Left lung (tissue), 10 donors: ENCODE results near the gene VWA2. TPM values are rescaled to one million over a fixed set of nuclear protein-coding genes. Genes with fewer than 3 reads are reported as not detected.

Experiments
- ATAC-seq: fragments of 200-7000 bp; cut with Tn5 transposase; one replicate; pipeline ENCODE4 v1.9.1; 2020; ENCODE audit warnings: moderate library complexity
- DNase-seq, 4 donors: peaks; one replicate each; pipeline ENCODE4 v3.0.0-alpha.2; 2013 to 2020
- H3K27ac ChIP-seq, 2 donors: fragments of 200-600 bp; sonication (generic) in 1 of 2; one replicate each; pipeline versions ENCODE4 v1.5.0 to v1.8.0; 2020 to 2021
- H3K27me3 ChIP-seq, 2 donors: fragments of 200-600 bp; sonication (generic) in 1 of 2; one replicate each; pipeline versions ENCODE4 v1.5.0 to v1.8.0; 2020 to 2021
- H3K36me3 ChIP-seq, 2 donors: fragments of 200-600 bp; sonication (generic) in 1 of 2; one replicate each; pipeline versions ENCODE4 v1.5.0 to v1.8.0; 2020 to 2021
- H3K4me1 ChIP-seq, 2 donors: fragments of 200-600 bp; one replicate each; pipeline ENCODE4 v1.8.0; 2021
- H3K4me3 ChIP-seq, 2 donors: fragments of 200-600 bp; sonication (generic) in 1 of 2; one replicate each; pipeline versions ENCODE4 v1.5.0 to v1.8.0; 2020 to 2021; ENCODE audit warnings: mild to moderate bottlenecking in 1 of 2
- H3K9me3 ChIP-seq, 2 donors: fragments of 200-600 bp; sonication (generic) in 1 of 2; one replicate each; pipeline versions ENCODE4 v1.5.0 to v1.8.0; 2020 to 2021
- intact Hi-C, 2 donors: fragments of 100-400 bp; cut with DNase I; formaldehyde crosslinking; loops; one replicate each; pipeline versions ENCODE4 v1.11.2 to v1.14.2; 2022
- polyA plus RNA-seq, 6 donors: library from polyadenylated mRNA; unstranded; fragments of 120-200 nt; gene quantifications; one replicate each; pipeline ENCODE4 v1.2.1, GENCODE V29; 2013; ENCODE audit not compliant: insufficient read length in 6 of 6
- total RNA-seq, 2 donors: library from RNA; stranded (reverse); fragmentation: NEBNext Ultra II Directional; extraction: Animal tissue kit (Norgen Biotek cat#: 25700); gene quantifications; one replicate each; pipeline ENCODE4 v1.2.1, GENCODE V29; 2021
- TF ChIP-seq, protein P1 (sequence below), 2 donors: fragments of 200-600 bp; sonication (generic) in 1 of 2; IDR thresholded peaks; one replicate each; pipeline versions ENCODE4 v1.5.0 to v1.8.0; 2021; ENCODE audit warnings: antibody characterized with exemption in 2 of 2
- donor health status: DM: no; HTN: yes; CAD: no.
- donor health status: DM: no; HTN: no; CAD: no.

The VWA2 gene
- total and polyA plus RNA-seq, 8 donors, result 9.5 to 31.4 (median 27.6) TPM

DNA sequence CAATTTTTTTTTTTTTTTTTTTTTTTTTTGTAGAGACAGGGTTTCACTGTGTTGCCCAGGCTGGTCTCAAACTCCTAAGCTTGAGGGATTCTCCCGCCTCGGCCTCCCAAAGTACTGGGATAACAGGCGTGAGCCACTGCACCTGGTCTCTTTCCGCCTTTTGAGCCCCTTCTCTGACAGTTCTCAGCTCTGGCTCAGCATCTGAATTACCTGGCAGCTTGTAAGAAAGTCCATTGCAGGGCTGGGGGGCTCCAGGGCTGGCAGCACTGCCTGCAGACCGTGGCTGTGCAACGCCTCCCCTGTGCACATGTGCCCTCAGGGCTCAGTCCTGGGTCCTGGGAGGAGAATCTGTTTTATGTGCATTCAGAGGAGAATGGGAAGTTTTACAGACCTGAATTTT is 37.6 kb downstream of the VWA2 start:
- H3K27me3 ChIP-seq, result no peaks in the 10 kb centered on the region
- no peaks in the 10 kb centered on the region for H3K36me3 ChIP-seq
- no peak overlapping the region for H3K27ac ChIP-seq
- H3K9me3 ChIP-seq, result no peaks in the 10 kb centered on the region
- H3K4me3 ChIP-seq, result no peak overlapping the region
- TF ChIP-seq, protein P1, sequence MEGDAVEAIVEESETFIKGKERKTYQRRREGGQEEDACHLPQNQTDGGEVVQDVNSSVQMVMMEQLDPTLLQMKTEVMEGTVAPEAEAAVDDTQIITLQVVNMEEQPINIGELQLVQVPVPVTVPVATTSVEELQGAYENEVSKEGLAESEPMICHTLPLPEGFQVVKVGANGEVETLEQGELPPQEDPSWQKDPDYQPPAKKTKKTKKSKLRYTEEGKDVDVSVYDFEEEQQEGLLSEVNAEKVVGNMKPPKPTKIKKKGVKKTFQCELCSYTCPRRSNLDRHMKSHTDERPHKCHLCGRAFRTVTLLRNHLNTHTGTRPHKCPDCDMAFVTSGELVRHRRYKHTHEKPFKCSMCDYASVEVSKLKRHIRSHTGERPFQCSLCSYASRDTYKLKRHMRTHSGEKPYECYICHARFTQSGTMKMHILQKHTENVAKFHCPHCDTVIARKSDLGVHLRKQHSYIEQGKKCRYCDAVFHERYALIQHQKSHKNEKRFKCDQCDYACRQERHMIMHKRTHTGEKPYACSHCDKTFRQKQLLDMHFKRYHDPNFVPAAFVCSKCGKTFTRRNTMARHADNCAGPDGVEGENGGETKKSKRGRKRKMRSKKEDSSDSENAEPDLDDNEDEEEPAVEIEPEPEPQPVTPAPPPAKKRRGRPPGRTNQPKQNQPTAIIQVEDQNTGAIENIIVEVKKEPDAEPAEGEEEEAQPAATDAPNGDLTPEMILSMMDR (IDR thresholded peaks at IDR 0.05), result no peak
- no peaks in the 10 kb centered on the region for H3K4me1 ChIP-seq
- ATAC-seq (no peak), DNase-seq (no peak)
- intact Hi-C loops, result no loop called here

DNA sequence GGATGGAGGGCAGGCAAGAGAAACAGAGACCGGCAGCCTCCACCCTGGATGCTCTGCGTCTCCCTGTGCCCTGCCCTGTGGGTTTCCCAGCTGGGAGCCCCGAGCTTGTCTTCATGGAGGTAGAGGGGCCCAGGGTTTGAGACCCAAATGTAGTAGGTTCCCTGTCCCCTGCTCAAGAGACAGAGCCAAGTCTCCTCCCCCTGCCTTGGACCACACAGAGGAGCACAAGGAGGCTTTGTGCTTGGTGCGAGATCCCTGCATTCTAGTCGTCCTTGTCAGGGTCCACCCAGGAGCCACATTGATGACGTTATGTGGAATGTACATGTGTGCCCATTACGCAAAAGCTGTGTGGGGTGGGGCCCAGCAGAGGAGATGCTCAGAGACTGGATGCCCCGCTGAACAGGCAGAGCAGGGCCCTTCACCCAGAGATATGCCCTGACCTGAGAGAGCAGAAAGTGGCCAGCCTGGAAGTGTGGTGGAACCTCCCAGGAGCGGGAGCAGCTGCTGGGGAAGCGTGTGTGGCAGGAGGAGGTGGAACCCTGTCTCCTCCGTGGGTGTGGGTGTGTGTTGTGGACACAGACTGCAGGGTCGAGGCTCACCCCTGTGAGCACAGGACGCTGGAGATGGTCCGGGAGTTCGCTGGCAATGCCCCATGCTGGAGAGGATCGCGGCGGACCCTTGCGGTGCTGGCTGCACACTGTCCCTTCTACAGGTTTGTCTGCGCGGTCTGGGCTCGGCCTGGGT is 39.3 kb downstream of the VWA2 start:
- DNase-seq (no peak), ATAC-seq (no peak)
- TF ChIP-seq, protein P1 (IDR thresholded peaks at IDR 0.05), result no peak
- Histone ChIP-seq H3K4me1 (no peaks in the 10 kb centered on the region), H3K36me3 (no peaks in the 10 kb centered on the region), H3K9me3 (no peaks in the 10 kb centered on the region), H3K4me3 (no peak overlapping the region), H3K27ac (no peak overlapping the region), H3K27me3 (no peaks in the 10 kb centered on the region)
- intact Hi-C loops, result no loop called here

DNA sequence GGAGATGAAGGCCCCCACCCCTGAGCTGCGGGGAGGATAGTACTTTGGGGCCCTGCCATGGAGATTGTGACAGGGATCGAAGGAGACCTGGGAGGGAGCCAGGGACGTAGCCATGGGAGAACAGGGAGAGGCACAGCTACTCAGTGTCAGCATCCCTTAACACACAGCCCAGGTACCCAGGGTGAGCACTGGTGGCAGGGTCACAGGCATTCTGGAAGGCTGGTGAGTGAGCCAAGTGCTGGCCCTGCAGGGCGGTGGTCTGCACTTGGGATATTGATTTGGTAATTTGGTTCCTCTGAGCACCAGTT is 39.8 kb downstream of the VWA2 start:
- no peaks in the 10 kb centered on the region for H3K27me3 ChIP-seq
- intact Hi-C loops, result no loop called here
- H3K4me1 ChIP-seq, result no peaks in the 10 kb centered on the region
- no peaks in the 10 kb centered on the region for H3K9me3 ChIP-seq
- no peak overlapping the region for H3K4me3 ChIP-seq
- no peaks in the 10 kb centered on the region for H3K36me3 ChIP-seq
- DNase-seq, result no peak
- ATAC-seq, result no peak
- H3K27ac ChIP-seq, result no peak overlapping the region
- TF ChIP-seq, protein P1 (IDR thresholded peaks at IDR 0.05), result no peak

DNA sequence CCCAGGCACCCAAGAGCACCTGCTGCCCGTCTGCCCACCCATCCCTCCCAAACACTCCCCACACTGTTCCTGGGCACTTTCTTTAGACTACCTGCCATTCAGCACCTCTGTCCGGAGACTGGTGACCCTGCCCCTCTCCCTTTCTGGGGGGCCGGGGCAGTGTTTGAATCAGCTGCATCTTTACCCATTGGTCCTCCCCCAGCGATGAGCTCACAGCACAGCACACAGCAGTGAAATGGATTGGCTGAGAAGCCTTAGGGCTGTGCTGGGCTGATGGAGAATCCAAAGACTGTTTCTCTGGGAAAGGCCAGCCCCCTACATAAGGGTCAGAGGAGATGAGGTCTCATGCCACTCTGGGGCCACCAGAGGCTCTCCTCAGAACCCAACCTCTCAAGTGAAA is 40.2 kb downstream of the VWA2 start:
- no peaks in the 10 kb centered on the region for H3K9me3 ChIP-seq
- DNase-seq (no peak), ATAC-seq (no peak)
- H3K4me1 ChIP-seq, result no peaks in the 10 kb centered on the region
- H3K27ac ChIP-seq, result no peak overlapping the region
- H3K27me3 ChIP-seq, result no peaks in the 10 kb centered on the region
- TF ChIP-seq, protein P1 (IDR thresholded peaks at IDR 0.05), result no peak
- intact Hi-C loops, result no loop called here
- H3K4me3 ChIP-seq, result no peak overlapping the region
- no peaks in the 10 kb centered on the region for H3K36me3 ChIP-seq

DNA sequence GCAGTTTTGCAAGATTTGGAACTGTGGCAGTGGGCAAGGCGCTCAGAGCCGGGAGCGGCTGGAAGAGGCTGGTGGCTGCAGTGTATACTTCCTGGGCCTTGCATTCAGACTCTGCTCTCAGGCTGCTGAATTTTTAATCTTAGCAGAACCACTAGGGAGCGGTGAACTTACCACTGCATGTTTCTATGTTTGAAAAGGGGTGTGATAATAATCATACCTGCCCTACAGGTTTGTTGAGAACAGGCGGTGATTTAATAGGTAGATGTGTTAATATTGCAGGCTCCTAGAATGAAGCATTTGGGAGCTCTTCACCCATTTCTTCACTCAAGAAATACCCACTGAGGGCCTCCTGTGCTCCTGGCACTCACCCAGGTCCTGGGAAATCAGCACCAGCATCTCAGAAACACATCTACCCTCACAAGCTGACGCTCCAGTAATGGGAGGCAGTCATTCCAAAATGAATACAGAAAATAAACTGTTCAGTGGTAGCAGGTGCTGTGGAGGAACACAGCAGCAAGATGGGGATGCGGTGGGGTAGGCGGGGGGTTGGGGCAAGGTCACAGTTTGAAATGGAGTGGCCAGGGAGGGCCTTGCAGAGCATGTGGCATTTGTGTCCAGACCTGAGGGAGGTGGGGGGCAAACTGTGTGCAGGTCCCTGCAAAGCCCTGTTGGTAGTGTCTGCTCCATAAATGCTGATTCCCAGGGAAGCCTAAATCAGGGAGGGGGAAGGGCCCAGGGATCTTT is 41.0 kb downstream of the VWA2 start:
- Histone ChIP-seq H3K27ac (no peak overlapping the region), H3K27me3 (no peaks in the 10 kb centered on the region), H3K4me1 (no peaks in the 10 kb centered on the region), H3K36me3 (no peaks in the 10 kb centered on the region), H3K4me3 (no peak overlapping the region), H3K9me3 (no peaks in the 10 kb centered on the region)
- TF ChIP-seq, protein P1 (IDR thresholded peaks at IDR 0.05), result no peak
- ATAC-seq (no peak), DNase-seq (peak in 1 of 4 donors; percentile 30)
- intact Hi-C loops, result no loop called here
